ENCODE data around the gene OGFOD3. TPM values are rescaled to one million over a fixed set of nuclear protein-coding genes. Genes with fewer than 3 reads are reported as not detected.

The OGFOD3 gene
- total and polyA plus RNA-seq, 9 of the 15 experiments (the other 6 are each of a cell fraction or from before 2014, with no cell fraction given), result 0.69 to 44.7 (median 18.9) TPM

DNA sequence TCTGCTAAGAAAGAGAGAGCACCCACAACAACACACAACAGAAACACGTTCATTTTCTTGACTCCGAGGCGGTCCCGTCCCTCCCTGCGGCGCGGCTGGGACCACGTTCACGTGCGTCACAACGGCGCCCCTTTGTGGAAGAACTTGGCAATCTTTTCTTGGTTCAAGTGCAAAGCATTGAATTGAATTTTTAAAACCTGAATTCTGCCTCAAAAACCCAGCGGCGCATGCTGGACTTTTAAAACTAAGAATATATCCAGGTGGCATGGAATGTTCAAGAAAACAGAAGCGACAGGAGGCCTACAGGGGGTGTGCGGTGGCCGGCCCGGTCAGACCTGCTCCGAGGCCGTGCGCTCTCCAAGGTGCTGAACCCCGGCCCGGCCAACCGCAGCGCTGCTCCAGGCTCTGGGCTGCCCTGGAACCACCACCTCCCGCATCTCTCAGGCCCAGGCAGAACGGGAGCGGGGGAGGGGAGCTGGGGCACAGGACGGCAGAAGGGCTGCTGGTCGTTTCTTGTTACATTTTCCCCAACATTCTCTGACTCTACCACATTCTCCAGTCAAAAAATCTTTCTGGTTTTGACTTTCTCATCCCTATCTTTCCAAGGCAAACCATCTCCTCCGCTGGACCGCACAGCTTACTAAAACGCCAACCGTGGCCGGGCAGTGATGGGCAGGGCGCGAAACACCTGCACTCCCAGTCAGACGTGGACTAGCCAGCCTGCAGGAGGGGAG lies 3.7 kb downstream of the OGFOD3 start (continued):
- TF ChIP-seq GABPB2 (CRISPR knock-in tag; conservative IDR thresholded peaks at IDR 0.05) (no peak), NBN (IDR thresholded peaks at IDR 0.05; ENCODE audit: low read depth) (peak; percentile 83; the same call in 1 of the 2 replicates), PYGO2 (tag; IDR thresholded peaks at IDR 0.05) (no peak), ZNF785 (CRISPR knock-in tag; IDR thresholded peaks at IDR 0.05) (no peak), THRAP3 (IDR thresholded peaks at IDR 0.05; ENCODE audit: borderline replicate concordance) (no peak), ZNF395 (CRISPR knock-in tag; IDR thresholded peaks at IDR 0.05) (peak; percentile 65; the same call in 1 of the 2 replicates), KAT2B (IDR thresholded peaks at IDR 0.05; ENCODE audit: low read depth, low read length) (no peak), ZBTB1 (CRISPR knock-in tag; IDR thresholded peaks at IDR 0.05; ENCODE audit: borderline replicate concordance, low read depth) (peak; percentile 83), ZNF586 (CRISPR knock-in tag; conservative IDR thresholded peaks at IDR 0.05) (no peak), ZKSCAN8 (CRISPR knock-in tag; IDR thresholded peaks at IDR 0.05) (no peak), AFF4 (CRISPR knock-in tag; IDR thresholded peaks at IDR 0.05) (peak; percentile 96; the same call in 1 of the 2 replicates), FOXP4 (CRISPR knock-in tag; IDR thresholded peaks at IDR 0.05; ENCODE audit: borderline replicate concordance) (0 out of 2 replicates have a peak, but pooled peaks have one; percentile 48), ELF1 (tag; IDR thresholded peaks at IDR 0.05) (no peak), ZFX (CRISPR knock-in tag; IDR thresholded peaks at IDR 0.05) (peak; percentile 54; the same call in 1 of the 2 replicates), SP2 (IDR thresholded peaks at IDR 0.05; ENCODE audit: extremely low read depth, low read depth, low read length, poor library complexity, severe bottlenecking) (no peak), GATAD2A (IDR thresholded peaks at IDR 0.05) (no peak), RBM39 (optimal IDR thresholded peaks at IDR 0.05; ENCODE audit: low read depth, low read length) (no peak)
- TF ChIP-seq, protein P1, sequence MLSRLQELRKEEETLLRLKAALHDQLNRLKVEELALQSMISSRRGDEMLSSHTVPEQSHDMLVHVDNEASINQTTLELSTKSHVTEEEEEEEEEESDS (CRISPR knock-in tag; IDR thresholded peaks at IDR 0.05), result no peak
- TF ChIP-seq, protein P2, sequence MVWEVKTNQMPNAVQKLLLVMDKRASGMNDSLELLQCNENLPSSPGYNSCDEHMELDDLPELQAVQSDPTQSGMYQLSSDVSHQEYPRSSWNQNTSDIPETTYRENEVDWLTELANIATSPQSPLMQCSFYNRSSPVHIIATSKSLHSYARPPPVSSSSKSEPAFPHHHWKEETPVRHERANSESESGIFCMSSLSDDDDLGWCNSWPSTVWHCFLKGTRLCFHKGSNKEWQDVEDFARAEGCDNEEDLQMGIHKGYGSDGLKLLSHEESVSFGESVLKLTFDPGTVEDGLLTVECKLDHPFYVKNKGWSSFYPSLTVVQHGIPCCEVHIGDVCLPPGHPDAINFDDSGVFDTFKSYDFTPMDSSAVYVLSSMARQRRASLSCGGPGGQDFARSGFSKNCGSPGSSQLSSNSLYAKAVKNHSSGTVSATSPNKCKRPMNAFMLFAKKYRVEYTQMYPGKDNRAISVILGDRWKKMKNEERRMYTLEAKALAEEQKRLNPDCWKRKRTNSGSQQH (CRISPR knock-in tag; IDR thresholded peaks at IDR 0.05), result no peak
